H1 (cell line): ENCODE measurements around the gene CD81. TPM values are rescaled to one million over a fixed set of nuclear protein-coding genes. Genes with fewer than 3 reads are reported as not detected.

Experiments used
- CTCF ChIA-PET: fragments of 300-600 bp; sonication (Branson Sonifier 250); formaldehyde crosslinking; loops from one replicate; lab custom pipeline; 2021; ENCODE audit not compliant: partially characterized antibody; lab: Charles Lee
- POLR2A ChIA-PET: fragments of 300-600 bp; sonication (Branson Sonifier 250); formaldehyde crosslinking; loops from one replicate; lab custom pipeline; 2021; ENCODE audit warnings: inconsistent platforms; ENCODE audit not compliant: partially characterized antibody; lab: Charles Lee
- DNase-seq, 2 experiments: peaks; one replicate each; pipeline versions ENCODE4 v3.0.0 to v3.0.0-alpha.2; 2010 to 2022; ENCODE audit warnings: low spot score in 2 of 2, low read depth in 1 of 2, mixed read lengths in 1 of 2
- FAIRE-seq: peaks from 2 replicates; lab custom pipeline; 2011; peaks lifted over from hg19 to GRCh38; lab: Jason Lieb, UNC
- H2AFZ ChIP-seq: 2 replicates; pipeline ENCODE4 v1.8.1; 2012; ENCODE audit warnings: low read length, inconsistent platforms
- H2AK5ac ChIP-seq: 2 replicates; pipeline ENCODE4 v1.6.1; 2013; ENCODE audit warnings: low read depth, low read length
- H2BK120ac ChIP-seq: replicated peaks from 2 replicates; pipeline ENCODE3; 2013; ENCODE audit warnings: low read depth, low read length, inconsistent platforms
- H2BK12ac ChIP-seq: 2 replicates; pipeline ENCODE4 v1.6.1; 2013; ENCODE audit warnings: low read depth, low read length
- H2BK15ac ChIP-seq: 2 replicates; pipeline ENCODE4 v1.6.1; 2013; ENCODE audit warnings: low read length
- H2BK20ac ChIP-seq: 2 replicates; pipeline ENCODE4 v1.6.1; 2013; ENCODE audit warnings: low read length
- H2BK5ac ChIP-seq: 2 replicates; pipeline ENCODE4 v1.6.1; 2013; ENCODE audit warnings: low read depth, low read length
- H3K14ac ChIP-seq: 2 replicates; pipeline ENCODE4 v1.6.1; 2013; ENCODE audit warnings: inconsistent platforms; ENCODE audit not compliant: insufficient read length
- H3K18ac ChIP-seq: 2 replicates; pipeline ENCODE4 v1.6.1; 2013; ENCODE audit warnings: low read length; ENCODE audit errors: extremely low read depth
- H3K23ac ChIP-seq: 2 replicates; pipeline ENCODE4 v1.6.1; 2013; ENCODE audit warnings: inconsistent platforms; ENCODE audit not compliant: insufficient read length
- H3K23me2 ChIP-seq: 2 replicates; pipeline ENCODE4 v1.6.1; 2013; ENCODE audit warnings: low read depth, low read length
- H3K27ac ChIP-seq: 2 replicates; pipeline ENCODE4 v1.6.1; 2011; ENCODE audit warnings: low read depth, low read length, inconsistent platforms
- H3K27me3 ChIP-seq, 4 experiments: replicated peaks in 1 of 4; 1 replicate in 1 of 4; 2 replicates in 3 of 4; pipeline versions ENCODE4 v1.6.1 to v1.8.1; 2011 to 2013; ENCODE audit warnings: low read length in 3 of 4, mild to moderate bottlenecking in 3 of 4, inconsistent platforms in 2 of 4, mixed read lengths in 2 of 4, moderate library complexity in 1 of 4; ENCODE audit not compliant: control insufficient read depth in 3 of 4, insufficient read depth in 3 of 4; ENCODE audit errors: extremely low read depth in 1 of 4
- H3K36me3 ChIP-seq, 4 experiments: 2 replicates each; pipeline versions ENCODE4 v1.6.1 to v1.8.1; 2011 to 2013; ENCODE audit warnings: mild to moderate bottlenecking in 4 of 4, low read length in 3 of 4, moderate library complexity in 2 of 4, control low read depth in 1 of 4, inconsistent platforms in 1 of 4; ENCODE audit not compliant: insufficient read depth in 4 of 4, control insufficient read depth in 2 of 4
- H3K4ac ChIP-seq: replicated peaks from 2 replicates; pipeline ENCODE3; 2013; ENCODE audit warnings: low read length, low read depth, mixed read lengths, inconsistent platforms; ENCODE audit not compliant: insufficient read length
- H3K4me1 ChIP-seq, 4 experiments: replicated peaks in 1 of 4; 1 replicate in 1 of 4; 2 replicates in 3 of 4; pipeline versions ENCODE4 v1.6.1 to v1.8.1; 2011 to 2013; ENCODE audit warnings: low read length in 3 of 4, inconsistent platforms in 2 of 4, mixed read lengths in 1 of 4; ENCODE audit not compliant: insufficient read depth in 4 of 4, control insufficient read depth in 3 of 4
- H3K4me2 ChIP-seq, 2 experiments: 2 replicates each; pipeline versions ENCODE4 v1.6.1 to v1.8.1; 2011 to 2013; ENCODE audit warnings: low read depth in 2 of 2, low read length in 2 of 2, control low read depth in 1 of 2, inconsistent platforms in 1 of 2, mild to moderate bottlenecking in 1 of 2; ENCODE audit not compliant: insufficient read depth in 1 of 2
- H3K4me3 ChIP-seq, 4 experiments: fragments of 200-600, 300-600 bp in 1 of 4; sonication (generic), shearing (Covaris generic), sonication (Bioruptor Twin) in 1 of 4; 2 replicates each; pipeline versions ENCODE4 v1.5.1 to v1.8.1; 2011 to 2016; ENCODE audit warnings: low read length in 4 of 4, low read depth in 3 of 4, control low read depth in 2 of 4, inconsistent platforms in 2 of 4, mild to moderate bottlenecking in 2 of 4, mixed read lengths in 1 of 4, moderate library complexity in 1 of 4; ENCODE audit not compliant: insufficient read depth in 2 of 4; ENCODE audit errors: extremely low read depth in 1 of 4
- H3K56ac ChIP-seq: replicated peaks from 2 replicates; pipeline ENCODE3; 2013; ENCODE audit warnings: low read depth, mild to moderate bottlenecking, mixed read lengths, low read length, inconsistent platforms; ENCODE audit not compliant: insufficient read length
- H3K79me1 ChIP-seq: 2 replicates; pipeline ENCODE4 v1.6.1; 2013; ENCODE audit warnings: low read depth, low read length, control low read depth
- H3K79me2 ChIP-seq, 2 experiments: 2 replicates each; pipeline versions ENCODE4 v1.6.1 to v1.8.1; 2012 to 2013; ENCODE audit warnings: low read length in 2 of 2, mild to moderate bottlenecking in 2 of 2, inconsistent platforms in 1 of 2; ENCODE audit not compliant: insufficient read depth in 2 of 2, control insufficient read depth in 1 of 2
- H3K9ac ChIP-seq, 4 experiments: replicated peaks in 1 of 4; 1 replicate in 1 of 4; 2 replicates in 3 of 4; pipeline versions ENCODE4 v1.6.1 to v1.8.1; 2011 to 2013; ENCODE audit warnings: low read depth in 3 of 4, low read length in 3 of 4, control low read depth in 2 of 4, mild to moderate bottlenecking in 2 of 4, moderate library complexity in 2 of 4, inconsistent platforms in 1 of 4; ENCODE audit errors: extremely low read depth in 1 of 4
- H3K9me3 ChIP-seq, 2 experiments: 2 replicates each; pipeline versions ENCODE4 v1.6.1 to v1.8.1; 2012 to 2013; ENCODE audit warnings: mild to moderate bottlenecking in 2 of 2, moderate library complexity in 2 of 2, control low read depth in 1 of 2, inconsistent platforms in 1 of 2, low read depth in 1 of 2, low read length in 1 of 2, mixed read lengths in 1 of 2; ENCODE audit not compliant: insufficient read depth in 2 of 2
- H4K20me1 ChIP-seq, 2 experiments: replicated peaks in 1 of 2; 2 replicates each; pipeline versions ENCODE3 to v1.8.1; 2011 to 2013; ENCODE audit warnings: inconsistent platforms in 2 of 2, low read length in 2 of 2, mild to moderate bottlenecking in 1 of 2; ENCODE audit not compliant: insufficient read depth in 2 of 2, control insufficient read depth in 1 of 2
- H4K5ac ChIP-seq: 2 replicates; pipeline ENCODE4 v1.6.1; 2013; ENCODE audit warnings: low read length, low read depth, mixed read lengths, inconsistent platforms; ENCODE audit not compliant: insufficient read length
- H4K8ac ChIP-seq: 2 replicates; pipeline ENCODE4 v1.8.0; 2013; ENCODE audit warnings: mild to moderate bottlenecking, moderate library complexity, low read length, inconsistent platforms; ENCODE audit not compliant: insufficient read depth; ENCODE audit errors: extremely low read depth
- H4K91ac ChIP-seq: replicated peaks from 2 replicates; pipeline ENCODE3; 2013; ENCODE audit warnings: low read length, mixed read lengths, inconsistent platforms; ENCODE audit not compliant: insufficient read length
- ATF2 ChIP-seq: IDR thresholded peaks from 2 replicates; pipeline ENCODE4 v1.6.1; 2012; ENCODE audit warnings: low read length, inconsistent platforms
- BRCA1 ChIP-seq: IDR thresholded peaks from 2 replicates; pipeline ENCODE4 v1.6.1; 2012; ENCODE audit warnings: low read depth, low read length, improper control_type of control experiment
- CREB1 ChIP-seq: IDR thresholded peaks from 2 replicates; pipeline ENCODE4 v1.6.1; 2012; ENCODE audit warnings: inconsistent platforms
- GABPA ChIP-seq: IDR thresholded peaks from 2 replicates; pipeline ENCODE4 v1.6.1; 2011; ENCODE audit warnings: mild to moderate bottlenecking, low read length, moderate library complexity, borderline replicate concordance; ENCODE audit not compliant: insufficient read depth
- TEAD4 ChIP-seq: IDR thresholded peaks from 2 replicates; pipeline ENCODE4 v1.6.1; 2012; ENCODE audit warnings: low read depth, low read length, inconsistent platforms, mixed read lengths
- WGBS, 2 experiments: shearing (Covaris generic) in 1 of 2; methylation state at CpG; one replicate each; pipeline versions ENCODE4 v1.1.6 to v1.1.7; 2013 to 2015; ENCODE audit warnings: low lambda C conversion rate in 2 of 2, mixed read lengths in 2 of 2, inconsistent platforms in 1 of 2, low coverage in 1 of 2, missing lambda C conversion rate in 1 of 2; ENCODE audit not compliant: insufficient replicate concordance in 2 of 2, insufficient coverage in 1 of 2, insufficient read length in 1 of 2; ENCODE audit errors: extremely low coverage in 1 of 2, missing lambda C conversion rate in 1 of 2; 5-methylcytosine and 5-hydroxymethylcytosine counted together
- polyA plus RNA-seq, 7 experiments: library from polyadenylated mRNA; depleted of rRNA in 3 of 7; stranded (reverse) in 5 of 7; unstranded in 2 of 7; fragments of >200 nt in 5 of 7; fragments of 200-250 nt in 2 of 7; gene quantifications; 1 replicate in 5 of 7; 2 replicates in 1 of 7; 4 replicates in 1 of 7; pipeline versions ENCODE4 v1.2.1 to v1.2.3, GENCODE V29; 2011 to 2013; ENCODE audit warnings: missing spikeins in 2 of 7, mixed read lengths in 2 of 7
- total RNA-seq: library from RNA; stranded (reverse); fragmentation: NEBNext Ultra II Directional; extraction: Animal tissue kit (Norgen Biotek cat#: 25700); gene quantifications from 2 replicates; pipeline ENCODE4 v1.2.1, GENCODE V29; 2021
- TF ChIP-seq, protein P1 (sequence below), 3 experiments: IDR thresholded peaks; 1 replicate in 2 of 3; 2 replicates in 1 of 3; pipeline versions ENCODE4 v1.5.1 to v1.6.1; 2011; ENCODE audit warnings: low read length in 3 of 3, mild to moderate bottlenecking in 3 of 3, inconsistent platforms in 2 of 3, low read depth in 1 of 3, moderate library complexity in 1 of 3; ENCODE audit not compliant: insufficient read depth in 1 of 3; ENCODE audit errors: control extremely low read depth in 1 of 3

Gene CD81
- total and polyA plus RNA-seq, 2 of the 8 experiments (the other 6 are each of a cell fraction or from before 2014, with no cell fraction given) = 238 to 309 TPM

- Histone ChIP-seq H3K23ac (no peak overlapping the region), H4K8ac (peak overlapping the region; percentile 65; the same call in 1 of the 2 replicates), H2AFZ (no peak overlapping the region; the same call in 1 of the 2 replicates), H2AK5ac (no peak overlapping the region), H2BK20ac (no peak overlapping the region), H4K91ac (peak overlapping the region; percentile 64), H2BK5ac (no peak overlapping the region), H3K9me3 (no peaks in the 10 kb centered on the region), H3K27me3 (peaks cover 0 to 3% (median 0%) of the 10 kb centered on the region in 4 experiments; a peak in 1 of 7 replicates), H3K79me2 (no peaks in the 10 kb centered on the region), H4K5ac (peak overlapping the region; percentile 48), H3K36me3 (no peaks in the 10 kb centered on the region), H3K56ac (no peak overlapping the region), H3K27ac (no peak overlapping the region), H3K4me2 (no peak overlapping the region), H2BK12ac (no peak overlapping the region), H3K14ac (no peak overlapping the region), H3K9ac (no peak overlapping the region), H3K79me1 (no peaks in the 10 kb centered on the region), H3K18ac (no peak overlapping the region), H3K4me3 (no peak overlapping the region), H2BK15ac (no peak overlapping the region), H4K20me1 (no peaks in the 10 kb centered on the region), H3K4ac (no peak overlapping the region), H3K23me2 (no peaks in the 10 kb centered on the region), H3K4me1 (peaks cover 0 to 5% (median under 1%) of the 10 kb centered on the region in 4 experiments; a peak in 2 of 7 replicates), H2BK120ac (no peak overlapping the region)
- no peak for FAIRE-seq
- POLR2A ChIA-PET = interaction anchor here (0.9 to 4.3 kb wide), 5 partner anchors 15 to 465 kb away, joined by 3 to 17 read pairs (median 10); partner anchors contain the start of genes CD81, CDKN1C and TSSC4
- WGBS, 2 experiments = 60% methylated on average over 25 of the region's 36 CpGs; no CpG with 5 or more reads in 1 of the 2 experiments
- CTCF ChIA-PET = interaction anchor here (0.6 to 11.5 kb wide), 58 partner anchors 8 to 791 kb away, joined by 3 to 359 read pairs (median 4); partner anchors contain the start of genes C11orf21, TSPAN32 and TSSC4
- peak in 1 of 2 experiments; percentile 84 for DNase-seq
- TF ChIP-seq BRCA1 (no peak), TEAD4 (peak; percentile 65), ATF2 (no peak), GABPA (peak; percentile 74; the same call in 1 of the 2 replicates), CREB1 (0 out of 2 replicates have a peak, but pooled peaks have one; percentile 15)
- TF ChIP-seq, protein P1, sequence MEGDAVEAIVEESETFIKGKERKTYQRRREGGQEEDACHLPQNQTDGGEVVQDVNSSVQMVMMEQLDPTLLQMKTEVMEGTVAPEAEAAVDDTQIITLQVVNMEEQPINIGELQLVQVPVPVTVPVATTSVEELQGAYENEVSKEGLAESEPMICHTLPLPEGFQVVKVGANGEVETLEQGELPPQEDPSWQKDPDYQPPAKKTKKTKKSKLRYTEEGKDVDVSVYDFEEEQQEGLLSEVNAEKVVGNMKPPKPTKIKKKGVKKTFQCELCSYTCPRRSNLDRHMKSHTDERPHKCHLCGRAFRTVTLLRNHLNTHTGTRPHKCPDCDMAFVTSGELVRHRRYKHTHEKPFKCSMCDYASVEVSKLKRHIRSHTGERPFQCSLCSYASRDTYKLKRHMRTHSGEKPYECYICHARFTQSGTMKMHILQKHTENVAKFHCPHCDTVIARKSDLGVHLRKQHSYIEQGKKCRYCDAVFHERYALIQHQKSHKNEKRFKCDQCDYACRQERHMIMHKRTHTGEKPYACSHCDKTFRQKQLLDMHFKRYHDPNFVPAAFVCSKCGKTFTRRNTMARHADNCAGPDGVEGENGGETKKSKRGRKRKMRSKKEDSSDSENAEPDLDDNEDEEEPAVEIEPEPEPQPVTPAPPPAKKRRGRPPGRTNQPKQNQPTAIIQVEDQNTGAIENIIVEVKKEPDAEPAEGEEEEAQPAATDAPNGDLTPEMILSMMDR (IDR thresholded peaks at IDR 0.05; ENCODE audit: control extremely low read depth in 1 of 3, insufficient read depth in 1 of 3, low read depth in 1 of 3, low read length in 3 of 3) = peak in 2 of 3 experiments; percentile 83 to 93; a peak in 3 of 4 replicates
Measured at GRCh38 chr11:2419638-2420501, 42.8 kb downstream of the CD81 start.
